ENCODE measurements around the gene ATXN7L1. TPM values are rescaled to one million over a fixed set of nuclear protein-coding genes. Genes with fewer than 3 reads are reported as not detected.

ATXN7L1 gene
- total RNA-seq, 2 donors from 2014 or later, result 1.7 to 3.2 TPM

- H3K27ac ChIP-seq, result no peak overlapping the region
- H3K9me3 ChIP-seq, result peaks cover 6 to 7% of the 10 kb centered on the region in 2 donors
Observed at GRCh38 chr7:105708763-105709080, 167.7 kb downstream of the ATXN7L1 start.

GRCh38 chr7:105707967-105708762 is 168.2 kb downstream of the ATXN7L1 start:
- Histone ChIP-seq H3K4me1 (peaks cover 0 to 14% of the 10 kb centered on the region in 2 donors), H3K4me3 (no peak overlapping the region), H3K27ac (no peak overlapping the region), H3K9me3 (peaks cover 6 to 7% of the 10 kb centered on the region in 2 donors), H3K27me3 (no peaks in the 10 kb centered on the region), H3K36me3 (no peaks in the 10 kb centered on the region)
- DNase-seq (ENCODE audit: low spot score), result no peak
- TF ChIP-seq, protein P1, sequence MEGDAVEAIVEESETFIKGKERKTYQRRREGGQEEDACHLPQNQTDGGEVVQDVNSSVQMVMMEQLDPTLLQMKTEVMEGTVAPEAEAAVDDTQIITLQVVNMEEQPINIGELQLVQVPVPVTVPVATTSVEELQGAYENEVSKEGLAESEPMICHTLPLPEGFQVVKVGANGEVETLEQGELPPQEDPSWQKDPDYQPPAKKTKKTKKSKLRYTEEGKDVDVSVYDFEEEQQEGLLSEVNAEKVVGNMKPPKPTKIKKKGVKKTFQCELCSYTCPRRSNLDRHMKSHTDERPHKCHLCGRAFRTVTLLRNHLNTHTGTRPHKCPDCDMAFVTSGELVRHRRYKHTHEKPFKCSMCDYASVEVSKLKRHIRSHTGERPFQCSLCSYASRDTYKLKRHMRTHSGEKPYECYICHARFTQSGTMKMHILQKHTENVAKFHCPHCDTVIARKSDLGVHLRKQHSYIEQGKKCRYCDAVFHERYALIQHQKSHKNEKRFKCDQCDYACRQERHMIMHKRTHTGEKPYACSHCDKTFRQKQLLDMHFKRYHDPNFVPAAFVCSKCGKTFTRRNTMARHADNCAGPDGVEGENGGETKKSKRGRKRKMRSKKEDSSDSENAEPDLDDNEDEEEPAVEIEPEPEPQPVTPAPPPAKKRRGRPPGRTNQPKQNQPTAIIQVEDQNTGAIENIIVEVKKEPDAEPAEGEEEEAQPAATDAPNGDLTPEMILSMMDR (IDR thresholded peaks at IDR 0.05), result no peak

More at GRCh38 chr7:105708763-105709080, 167.7 kb downstream of the ATXN7L1 start:
- Histone ChIP-seq H3K27me3 (no peaks in the 10 kb centered on the region), H3K36me3 (no peaks in the 10 kb centered on the region), H3K4me1 (peaks cover 0 to 19% of the 10 kb centered on the region in 2 donors), H3K4me3 (no peak overlapping the region)
- no peak for DNase-seq (ENCODE audit: low spot score)
- TF ChIP-seq, protein P1 (IDR thresholded peaks at IDR 0.05), result no peak

DNA sequence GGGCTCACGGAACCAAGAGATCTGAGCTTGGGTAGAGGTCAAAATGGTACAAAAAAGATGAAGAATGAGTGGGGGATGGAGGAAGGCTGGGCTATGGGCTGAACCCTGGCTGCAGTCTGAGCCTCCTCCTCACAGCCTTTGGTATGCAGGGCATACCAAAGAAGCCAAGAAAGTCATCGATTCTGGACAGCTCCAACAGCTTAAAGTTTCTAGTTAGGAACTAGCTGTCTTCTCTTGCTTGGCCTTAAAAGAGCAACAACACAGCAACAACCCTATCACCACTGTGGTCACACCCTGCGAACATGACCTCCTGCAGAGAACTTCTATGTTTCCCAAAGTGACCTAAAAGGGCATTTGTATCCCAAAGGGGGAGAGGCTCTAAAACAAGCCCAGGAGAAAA is 169.0 kb downstream of the ATXN7L1 start:
- Histone ChIP-seq H3K27ac (no peak overlapping the region), H3K27me3 (no peaks in the 10 kb centered on the region), H3K9me3 (peaks cover 6 to 7% of the 10 kb centered on the region in 2 donors), H3K4me1 (peaks cover 0 to 13% of the 10 kb centered on the region in 2 donors), H3K36me3 (no peaks in the 10 kb centered on the region), H3K4me3 (no peak overlapping the region)
- TF ChIP-seq, protein P1 (IDR thresholded peaks at IDR 0.05), result no peak
- no peak for DNase-seq (ENCODE audit: low spot score)

DNA sequence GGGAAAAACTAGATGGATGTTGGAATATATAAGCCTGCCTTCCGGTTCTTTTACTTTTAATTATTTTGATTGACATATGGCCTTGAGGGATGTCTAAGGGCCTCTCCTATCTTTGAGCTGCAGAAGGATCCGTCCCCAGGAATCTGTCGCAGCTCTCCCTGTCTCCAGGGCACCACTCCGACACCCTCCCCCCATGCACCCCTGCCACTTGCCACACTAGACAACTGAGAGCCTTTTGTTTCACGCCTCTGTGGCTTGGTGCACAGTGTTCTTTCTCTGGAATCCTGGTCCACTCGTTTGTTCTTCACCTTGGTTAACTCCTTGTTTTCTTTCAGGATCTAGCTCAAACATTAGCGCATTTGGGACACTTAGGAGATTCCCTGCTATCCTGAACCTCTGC is 171.0 kb downstream of the ATXN7L1 start:
- TF ChIP-seq, protein P1 (IDR thresholded peaks at IDR 0.05), result no peak
- DNase-seq (ENCODE audit: low spot score), result no peak
- Histone ChIP-seq H3K4me3 (no peak overlapping the region), H3K4me1 (peaks cover 0 to 13% of the 10 kb centered on the region in 2 donors), H3K9me3 (no peaks in the 10 kb centered on the region), H3K36me3 (no peaks in the 10 kb centered on the region), H3K27ac (no peak overlapping the region), H3K27me3 (no peaks in the 10 kb centered on the region)

- no peak overlapping the region for H3K4me3 ChIP-seq
- H3K4me1 ChIP-seq, result peaks cover 0 to 13% of the 10 kb centered on the region in 2 donors
- no peak overlapping the region for H3K27ac ChIP-seq
- H3K27me3 ChIP-seq, result no peaks in the 10 kb centered on the region
- TF ChIP-seq, protein P1 (IDR thresholded peaks at IDR 0.05), result no peak
- no peaks in the 10 kb centered on the region for H3K36me3 ChIP-seq
- H3K9me3 ChIP-seq, result no peaks in the 10 kb centered on the region
- DNase-seq (ENCODE audit: low spot score), result no peak
Observed at GRCh38 chr7:105703207-105703930, 173.0 kb downstream of the ATXN7L1 start.

All from right atrium auricular region (tissue), 2 donors.